Measurements from ENCODE around the gene ADCY6.
"Not testable (repeated sequence)": the region's sequence is repeated elsewhere in the genome, so short reads cannot be mapped to it uniquely, and the experiment has no call there.

- not testable (repeated sequence) for TF ChIP-seq CTCF, POLR2A (IDR thresholded peaks at IDR 0.05)
Observed at GRCh38 chr12:48720737-48721136, 68.2 kb downstream of the ADCY6 start.

All from heart left ventricle (tissue), 13 donors.